ENCODE results near the gene DCAF8L2.
A peak's percentile ranks its signal among the peaks of the same experiment; 100 is the strongest.
"Not testable (repeated sequence)": the region's sequence is repeated elsewhere in the genome, so short reads cannot be mapped to it uniquely, and the experiment has no call there.

The DCAF8L2 gene

GRCh38 chrX:27680726-27681125, 90.6 kb downstream of the DCAF8L2 start:
- DNase-seq: no peak

DNA sequence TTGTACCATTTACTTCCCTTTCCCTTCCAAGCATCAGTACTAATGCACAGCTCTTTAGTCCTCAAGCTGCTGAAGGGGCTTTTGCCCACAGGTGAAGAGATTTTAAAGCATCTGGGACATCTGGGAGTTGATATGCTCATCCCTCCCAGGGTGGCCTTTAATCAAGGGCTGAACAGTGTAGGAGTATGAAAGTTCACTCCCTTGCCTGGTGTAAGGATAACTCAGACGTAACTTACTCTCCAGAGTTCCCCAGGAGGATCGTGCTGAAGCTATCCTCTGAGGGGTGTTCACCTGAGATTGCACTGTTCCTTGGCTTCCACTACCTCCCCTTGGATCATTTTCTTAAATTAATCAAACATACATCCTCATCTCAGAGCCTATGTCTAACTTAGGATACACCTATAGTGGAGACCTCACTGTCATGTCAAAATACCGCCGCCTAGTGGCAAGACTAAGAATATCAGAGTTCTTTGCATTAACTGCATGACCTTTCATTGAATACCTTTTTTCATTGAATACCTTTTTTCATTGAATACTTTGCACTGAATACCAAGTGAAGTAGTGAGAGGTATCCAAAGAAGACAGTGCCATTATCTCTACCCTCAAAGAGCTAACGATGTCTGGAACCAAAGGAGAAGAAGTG, 93.5 kb downstream of the DCAF8L2 start:
- DNase-seq: peak; percentile 8

GRCh38 chrX:27694667-27695066, 104.5 kb downstream of the DCAF8L2 start:
- DNase-seq: no peak

DNA sequence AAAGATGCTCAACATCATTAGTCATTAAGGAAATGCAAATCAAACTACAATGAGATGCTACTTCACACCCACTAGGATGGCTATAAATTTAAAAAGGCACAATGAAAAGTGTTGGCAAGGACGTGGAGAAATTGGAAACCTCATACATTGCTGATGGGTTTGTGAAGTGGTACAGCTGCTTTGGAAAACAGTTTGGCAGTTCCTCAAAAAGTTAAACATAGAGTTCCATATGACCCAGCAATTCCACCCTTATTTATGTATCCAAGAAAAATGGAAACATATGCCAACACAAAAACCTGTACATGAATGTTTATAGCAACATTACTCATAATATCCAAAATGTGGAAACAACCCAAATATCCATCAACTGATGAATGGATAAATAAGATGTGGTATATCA, 116.4 kb downstream of the DCAF8L2 start:
- DNase-seq: no peak

DNA sequence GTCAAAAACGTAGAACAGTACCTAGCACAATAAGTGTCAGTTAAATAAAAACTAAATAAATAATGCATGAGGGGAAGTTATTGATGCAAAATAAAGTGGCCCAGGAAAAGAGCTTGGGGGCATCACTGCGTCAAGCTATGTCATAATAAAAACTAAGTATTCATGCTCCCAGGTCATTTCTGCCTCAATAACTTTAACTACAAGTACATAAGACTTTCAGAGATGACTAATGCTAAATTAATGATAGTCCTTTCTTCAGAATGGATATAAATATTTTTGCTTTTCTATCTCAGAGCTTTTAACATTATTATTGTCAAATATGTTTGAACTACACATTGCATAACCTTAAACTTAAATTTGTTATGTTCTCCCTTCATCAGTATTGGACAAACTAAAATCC, 125.5 kb downstream of the DCAF8L2 start:
- DNase-seq: no peak

DNA sequence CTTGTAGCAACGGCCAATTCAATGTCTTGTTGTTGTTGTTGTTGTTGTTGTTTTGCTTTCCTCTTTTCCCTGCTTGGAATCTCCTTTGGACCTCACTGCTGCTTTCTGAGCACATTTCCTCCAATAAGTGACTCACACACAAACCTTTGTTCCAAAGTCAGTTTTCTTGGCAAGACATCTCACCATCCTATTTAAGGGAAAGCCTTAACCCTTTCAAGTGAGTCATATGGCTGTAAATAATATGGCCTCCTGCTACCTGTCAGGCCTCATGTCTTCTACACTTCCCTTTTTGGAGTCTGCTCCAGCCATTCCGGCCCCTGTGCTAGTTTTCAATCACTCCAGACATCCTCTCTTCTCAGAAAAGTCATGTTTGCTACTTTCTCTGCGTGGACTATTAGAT, 138.1 kb downstream of the DCAF8L2 start:
- DNase-seq: no peak

- DNase-seq: no peak
These were observed 141.8 kb downstream of the DCAF8L2 start for GRCh38 chrX:27731962-27732361.

GRCh38 chrX:27735914-27736313, 145.8 kb downstream of the DCAF8L2 start:
- no peak for DNase-seq

GRCh38 chrX:27740933-27741332, 150.8 kb downstream of the DCAF8L2 start:
- DNase-seq: no peak

- not testable (repeated sequence) for DNase-seq
These were observed 153.4 kb downstream of the DCAF8L2 start for GRCh38 chrX:27743521-27743920.

- DNase-seq: no peak
These were observed 156.4 kb downstream of the DCAF8L2 start for GRCh38 chrX:27746516-27746915.

GRCh38 chrX:27750298-27750697, 160.2 kb downstream of the DCAF8L2 start:
- not testable (repeated sequence) for DNase-seq

DNA sequence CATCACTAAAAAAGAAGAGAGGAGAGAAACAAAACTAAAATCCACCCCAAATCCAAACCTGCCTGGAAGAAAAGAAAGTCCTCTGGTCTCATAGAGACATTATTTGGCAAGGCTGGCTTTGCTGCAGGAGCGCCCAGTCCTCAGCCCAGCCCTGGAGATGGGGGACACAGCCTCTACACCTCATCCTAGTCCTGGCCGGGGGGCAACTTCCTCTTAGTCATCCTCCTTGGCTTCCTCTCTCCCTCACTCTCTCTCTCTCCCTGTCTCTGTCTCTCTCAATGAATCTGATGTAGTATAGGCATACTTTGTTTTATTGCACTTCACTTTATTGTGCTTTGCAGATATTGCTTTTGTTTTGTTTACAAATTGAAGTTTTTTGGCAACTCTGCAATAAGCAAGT, 161.8 kb downstream of the DCAF8L2 start:
- DNase-seq: no peak

DNA sequence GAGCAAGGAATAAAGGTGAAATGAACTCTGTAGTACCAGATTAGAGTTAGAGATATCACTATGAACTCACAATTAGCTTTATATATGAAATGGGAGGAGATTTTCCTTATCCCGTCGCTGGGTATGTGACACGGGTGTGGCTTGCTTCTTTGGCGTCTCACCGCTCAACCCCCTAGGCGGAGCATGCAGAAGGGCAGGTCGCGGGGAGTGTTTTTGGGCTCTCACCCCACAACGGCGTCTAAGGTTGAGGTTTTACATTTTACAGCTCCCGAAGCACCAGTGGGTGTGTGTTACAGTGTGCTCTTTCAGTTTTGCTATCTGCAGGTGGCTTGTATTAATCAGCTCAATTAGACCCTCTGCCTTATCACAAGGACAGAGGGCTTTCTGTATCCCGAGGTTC, 175.6 kb downstream of the DCAF8L2 start:
- no peak for DNase-seq

DNA sequence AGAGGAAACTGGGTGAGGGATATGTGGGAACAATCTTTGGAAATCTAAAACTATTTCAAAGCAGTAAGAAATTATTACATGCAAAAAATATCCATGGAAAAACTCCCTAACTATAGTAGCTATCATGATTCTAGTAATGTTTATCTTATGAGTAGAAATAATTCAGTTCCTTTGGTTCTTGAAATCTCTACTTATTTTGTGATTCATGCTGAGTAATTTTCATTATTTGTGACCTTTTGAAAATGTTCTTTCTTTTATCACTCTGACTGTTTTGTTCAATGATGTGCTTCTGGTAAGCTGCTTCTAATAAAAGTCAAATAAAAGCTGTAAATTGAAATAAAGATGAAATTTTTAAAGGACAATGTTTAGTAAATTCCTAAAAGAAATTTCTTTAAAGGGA, 177.2 kb downstream of the DCAF8L2 start:
- DNase-seq: no peak

GRCh38 chrX:27775984-27776383, 185.8 kb downstream of the DCAF8L2 start:
- DNase-seq: no peak

DNA sequence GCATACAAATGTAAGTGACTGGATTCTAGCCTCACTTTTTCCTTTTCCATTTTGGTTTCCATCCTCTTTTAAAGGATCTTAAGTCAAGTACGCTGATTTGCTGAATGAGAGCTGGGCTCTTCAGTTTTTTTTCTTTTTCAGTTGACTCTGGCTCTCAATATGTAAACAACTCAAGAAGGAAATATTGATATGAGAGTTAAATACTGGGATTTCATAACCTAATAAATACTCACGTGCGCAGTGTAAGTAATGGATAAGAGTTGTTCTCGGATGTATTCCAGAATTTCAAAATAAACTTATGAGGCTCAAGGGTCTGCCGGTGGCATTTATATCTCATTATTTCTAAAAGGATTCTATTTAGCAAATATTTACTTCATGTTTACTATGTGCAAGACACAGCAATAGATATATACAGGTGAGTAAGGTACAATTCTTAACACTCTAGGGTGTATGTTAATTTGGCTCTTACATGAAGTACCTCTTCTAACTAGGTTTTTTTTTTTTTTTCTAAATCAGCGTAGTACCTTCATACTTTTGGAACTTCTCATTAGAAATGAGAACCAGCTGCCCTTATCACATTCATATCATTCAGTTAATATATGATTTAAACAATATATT, 206.6 kb downstream of the DCAF8L2 start:
- no peak for DNase-seq

DNA sequence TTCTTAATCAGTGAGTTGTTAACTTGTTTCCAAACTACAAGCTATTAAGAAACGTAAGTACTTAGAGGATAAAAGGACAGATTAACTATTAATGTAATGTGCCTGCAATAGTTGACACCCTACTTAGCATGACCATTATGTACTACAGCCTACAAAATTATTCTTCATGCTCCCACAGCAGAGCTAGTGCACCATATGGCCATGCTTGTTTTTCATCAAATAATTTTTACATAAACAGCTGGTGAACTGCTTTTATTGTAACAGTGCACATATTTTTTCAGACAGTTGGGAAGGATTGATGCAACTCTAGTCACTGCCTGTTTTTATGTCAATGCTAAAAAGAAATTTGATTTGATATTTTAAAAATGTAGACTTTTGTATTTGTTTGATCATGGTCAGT, 207.4 kb downstream of the DCAF8L2 start:
- no peak for DNase-seq

Measured in midbrain (tissue), 1 donor.